Fibroblast of mammary gland (primary cell): Measurements from ENCODE around the gene SNAPIN.

Experiments used
- DNase-seq: peaks from one replicate; pipeline ENCODE4 v3.0.0-alpha.2; 2010; ENCODE audit warnings: low read depth
- H3K4me3 ChIP-seq: 2 replicates; pipeline ENCODE4 v1.5.1; 2011; ENCODE audit warnings: low read depth, mild to moderate bottlenecking, low read length, moderate library complexity; ENCODE audit not compliant: control insufficient read depth
- CTCF ChIP-seq: conservative IDR thresholded peaks from 2 replicates; pipeline ENCODE4 v1.5.1; 2011; ENCODE audit warnings: low read depth, low read length, inconsistent platforms; ENCODE audit not compliant: control insufficient read depth, insufficient read depth

Gene SNAPIN

GRCh38 chr1:153678519-153679336 lies 20.2 kb downstream of the SNAPIN start, which contains the start of gene NPR1:
Gene NPR1 (plus strand): TSS chr1:153678688. CDS start chr1:153679109, 421 bp downstream.
- peak within 1 kb of the TSS; percentile 40 for H3K4me3 ChIP-seq
- no peak for TF ChIP-seq CTCF
- peak; percentile 33 for DNase-seq

GRCh38 chr1:153679337-153680119 lies 21.0 kb downstream of the SNAPIN start:
- peak; percentile 4 for TF ChIP-seq CTCF
- no peak for DNase-seq
- peak overlapping the region; percentile 40 for H3K4me3 ChIP-seq

GRCh38 chr1:153680120-153680403 lies 21.6 kb downstream of the SNAPIN start:
- peak overlapping the region; percentile 40 for H3K4me3 ChIP-seq
- no peak for DNase-seq
- no peak for TF ChIP-seq CTCF

- no peak for TF ChIP-seq CTCF
- H3K4me3 ChIP-seq: no peak overlapping the region
- no peak for DNase-seq
Measured at GRCh38 chr1:153682730-153683129, 24.2 kb downstream of the SNAPIN start.

- TF ChIP-seq CTCF: no peak
- DNase-seq: peak; percentile 54
- no peak overlapping the region for H3K4me3 ChIP-seq
Measured at GRCh38 chr1:153683854-153684253, 25.4 kb downstream of the SNAPIN start.

GRCh38 chr1:153684892-153685291 lies 26.4 kb downstream of the SNAPIN start:
- DNase-seq: no peak
- TF ChIP-seq CTCF: no peak
- no peak overlapping the region for H3K4me3 ChIP-seq
